NCI-H2196 treated with DMSO at 0.1 percent for 48 hours (cell line): Measurements from ENCODE around the gene UCN.
A peak's percentile ranks its signal among the peaks of the same experiment; 100 is the strongest.
"Not testable (repeated sequence)": the region's sequence is repeated elsewhere in the genome, so short reads cannot be mapped to it uniquely, and the experiment has no call there.

Experiments used
- DNase-seq: peaks from one replicate; lab custom pipeline; 2025; ENCODE audit not compliant: unreplicated experiment; lab: John Stamatoyannopoulos, UW

Gene UCN

DNA sequence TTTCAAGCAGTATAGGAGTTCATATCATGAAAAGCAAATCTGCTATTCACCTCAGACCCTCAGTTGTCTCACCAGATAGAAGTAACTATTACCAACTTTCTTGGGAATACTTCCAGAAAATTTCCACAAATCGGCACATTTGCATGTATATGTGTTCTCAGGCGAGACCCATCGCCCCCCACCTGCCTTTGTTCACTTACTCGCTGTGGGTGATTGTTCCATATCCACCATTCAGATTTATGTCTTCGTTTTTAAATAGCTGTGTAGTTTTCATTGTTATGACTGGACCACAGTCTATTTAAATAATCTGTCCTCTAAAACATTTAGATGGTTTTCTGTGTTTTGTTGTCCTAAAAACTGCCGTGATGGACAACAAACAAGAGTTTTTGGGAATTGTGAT, 22.8 kb downstream of the UCN start:
- no peak for DNase-seq

- DNase-seq = no peak
Measured at GRCh38 chr2:27284996-27285395, 23.2 kb downstream of the UCN start.

DNA sequence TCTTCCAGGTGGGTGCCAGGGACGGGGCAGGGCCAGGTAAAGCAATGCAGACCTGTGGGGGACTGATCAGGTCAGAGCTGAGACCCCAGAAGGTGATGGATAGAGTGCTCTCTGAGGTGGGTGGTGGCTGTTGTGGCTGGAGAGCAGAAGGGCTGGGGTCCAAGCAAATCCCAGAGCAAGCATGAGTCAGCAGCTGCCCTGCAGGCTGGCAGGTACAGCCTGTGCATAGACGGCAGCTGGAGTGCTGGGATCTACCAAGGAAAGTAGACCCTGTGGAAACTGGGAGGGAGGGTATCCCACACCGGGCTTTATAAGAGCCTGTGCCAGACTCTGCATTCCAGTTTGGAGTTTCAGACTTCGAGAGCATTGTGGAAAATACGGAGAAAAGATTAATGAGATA, 25.4 kb downstream of the UCN start:
- DNase-seq = no peak

- no peak for DNase-seq
Measured at GRCh38 chr2:27281855-27282559, 26.2 kb downstream of the UCN start, which contains the start of gene TRIM54. TSS of gene TRIM54 (plus strand) at chr2:27282429. CDS start at chr2:27282732, 303 bp downstream.

DNA sequence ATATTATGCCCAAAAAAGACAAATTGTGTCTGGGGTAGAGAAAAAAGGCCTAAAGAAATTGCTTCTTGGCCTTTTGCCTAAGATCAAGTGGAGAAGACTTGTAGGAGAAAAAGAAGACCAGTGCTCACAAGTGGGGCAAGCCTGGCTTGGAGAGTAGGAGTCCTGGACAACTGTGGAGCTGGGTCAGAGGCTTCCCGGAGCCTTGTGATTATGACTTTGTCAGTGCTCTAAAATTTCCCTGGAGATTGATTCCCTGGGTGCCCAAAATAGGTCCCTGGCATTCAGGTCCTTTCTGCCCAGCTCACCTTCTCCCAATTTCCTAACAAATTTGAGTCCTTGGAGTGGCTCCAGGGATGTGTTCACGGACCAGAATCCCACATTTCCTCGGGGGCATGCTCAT, 26.8 kb downstream of the UCN start:
- DNase-seq = no peak

DNA sequence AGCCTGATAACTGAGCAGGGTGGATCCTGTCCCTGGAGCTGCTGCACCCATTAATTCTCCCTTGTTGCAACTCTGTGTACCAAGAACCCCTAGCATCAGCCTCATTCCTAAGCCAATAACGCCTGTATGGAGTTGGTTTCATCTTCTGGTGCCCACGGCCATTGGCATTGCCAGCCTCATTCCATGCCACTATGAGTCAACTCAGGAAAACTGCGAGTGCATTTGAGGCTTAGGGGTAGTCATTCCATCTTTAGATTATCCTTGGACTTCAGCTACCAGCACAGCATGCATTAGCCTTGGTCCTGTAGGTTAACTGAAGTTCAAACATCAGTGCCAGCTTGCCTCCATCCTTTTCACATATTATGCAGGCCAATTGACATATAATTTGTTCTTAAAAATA, 27.4 kb downstream of the UCN start:
- no peak for DNase-seq

- no peak for DNase-seq
Measured at GRCh38 chr2:27278010-27278409, 30.2 kb downstream of the UCN start.

DNA sequence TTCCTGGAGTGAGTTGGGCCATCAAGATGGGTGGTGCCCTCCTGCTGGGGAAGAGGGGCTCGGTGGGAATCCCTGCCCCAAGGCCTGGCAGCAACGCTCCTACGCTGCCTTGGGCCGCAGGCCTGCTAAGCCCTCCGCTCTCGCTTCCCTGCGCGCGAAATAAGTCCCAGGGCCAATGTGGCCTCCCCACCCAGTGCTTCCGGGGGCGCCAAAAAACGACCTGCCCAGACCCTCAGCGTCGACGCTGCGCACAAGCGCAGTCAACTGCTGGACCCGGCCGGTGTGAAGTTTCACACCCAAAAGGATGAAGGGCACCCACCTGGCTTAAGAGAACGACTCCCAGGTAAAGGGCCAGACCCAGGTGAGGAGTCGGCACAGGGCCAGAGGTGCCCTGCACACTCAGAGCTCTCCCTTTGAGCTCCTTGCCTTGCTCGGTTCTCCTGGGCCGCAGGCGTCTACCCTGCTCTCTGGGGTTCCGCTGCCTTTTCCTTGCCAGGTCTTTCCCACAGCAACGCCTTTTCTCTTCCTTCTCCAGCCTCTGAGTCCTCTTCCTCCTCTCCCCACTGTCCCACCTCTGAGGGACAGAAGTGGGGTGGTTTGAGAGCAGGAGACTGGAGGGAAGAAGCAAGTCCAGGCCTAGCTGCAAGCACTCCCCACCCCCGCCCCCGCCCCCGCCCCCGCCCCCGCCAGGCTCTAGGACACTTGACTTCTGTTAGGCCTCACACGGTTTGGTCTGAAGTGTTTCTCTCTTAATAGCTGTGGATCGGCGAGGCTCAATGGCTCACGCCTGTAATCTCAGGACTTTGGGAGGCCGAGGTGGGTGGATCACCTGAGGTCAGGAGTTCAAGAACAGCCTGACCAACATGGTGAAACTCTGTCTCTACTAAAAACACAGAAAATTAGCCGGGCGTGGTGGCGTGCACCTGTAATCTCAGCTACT, 32.8 kb downstream of the UCN start, which contains the start of gene DNAJC5G:
TSS of gene DNAJC5G (plus strand) at position 223 of the 940 bp plus-strand sequence. CDS start 1,296 bp downstream, outside the sequence.
- DNase-seq = no peak

DNA sequence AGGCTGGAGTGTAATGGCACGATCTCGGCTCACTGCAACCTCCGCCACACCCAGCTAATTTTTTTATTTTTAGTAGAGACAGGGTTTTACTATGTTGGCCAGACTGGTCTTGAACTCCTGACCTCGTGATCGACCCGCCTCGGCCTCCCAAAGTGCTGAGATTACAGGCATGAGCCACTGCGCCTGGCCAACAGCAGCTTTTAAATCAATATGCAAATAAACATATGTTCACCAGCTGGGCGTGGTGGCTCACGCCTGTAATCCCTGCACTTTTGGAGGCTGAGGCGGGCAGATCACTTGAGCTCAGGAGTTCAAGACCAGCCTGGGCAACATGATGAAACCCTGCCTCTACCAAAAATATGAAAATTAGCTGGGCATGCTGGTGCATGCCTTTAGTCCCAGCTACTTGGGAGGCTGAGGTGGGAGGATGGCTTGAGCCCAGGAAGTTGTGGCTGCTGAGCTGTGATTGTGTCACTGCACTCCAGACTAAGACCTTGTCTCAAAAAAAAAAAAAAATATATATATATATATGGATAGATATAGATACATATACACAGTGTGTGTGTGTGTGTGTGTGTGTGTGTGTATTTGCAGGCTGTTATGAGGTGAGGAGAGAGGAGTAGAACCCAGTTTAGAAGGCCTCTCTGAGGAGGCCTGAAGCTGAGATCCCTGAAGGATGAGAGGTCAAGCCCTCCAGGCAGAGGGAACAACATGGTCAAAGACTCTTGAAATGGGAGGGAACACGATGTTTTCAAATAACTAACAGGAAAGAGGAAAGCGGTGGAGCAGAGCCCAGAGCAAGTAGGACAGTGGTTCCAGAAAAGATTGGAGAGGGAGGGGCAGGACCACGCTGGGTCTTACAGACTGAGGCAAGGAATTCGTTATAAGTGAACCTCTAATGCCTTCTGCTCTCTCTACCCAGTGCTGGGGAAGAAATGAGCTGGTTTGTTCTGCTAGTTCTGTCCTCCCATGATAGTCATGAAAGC, 35.4 kb downstream of the UCN start:
- not testable (repeated sequence) for DNase-seq

- no peak for DNase-seq
Measured at GRCh38 chr2:27271631-27272340, 36.5 kb downstream of the UCN start.

GRCh38 chr2:27270670-27271069, 37.6 kb downstream of the UCN start:
- no peak for DNase-seq

DNA sequence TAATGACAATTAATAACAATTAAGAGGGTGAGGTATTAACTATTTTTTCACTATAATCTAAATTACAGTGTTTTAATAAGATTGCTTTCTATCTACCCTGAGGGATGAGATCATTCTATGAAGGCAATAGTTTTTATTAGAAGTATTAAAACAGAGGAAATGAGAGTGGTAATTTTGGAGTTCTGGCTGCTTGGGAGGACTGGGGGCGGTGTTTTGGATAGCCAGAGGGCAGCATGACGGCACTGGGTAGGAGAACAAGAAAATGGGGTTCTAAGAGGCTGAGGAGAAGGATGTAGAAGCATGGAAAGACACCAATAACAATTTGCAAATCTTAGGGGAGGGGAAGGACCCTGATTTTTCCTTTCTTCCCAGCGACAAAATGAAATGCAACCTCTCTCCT, 38.1 kb downstream of the UCN start:
- DNase-seq = no peak

DNA sequence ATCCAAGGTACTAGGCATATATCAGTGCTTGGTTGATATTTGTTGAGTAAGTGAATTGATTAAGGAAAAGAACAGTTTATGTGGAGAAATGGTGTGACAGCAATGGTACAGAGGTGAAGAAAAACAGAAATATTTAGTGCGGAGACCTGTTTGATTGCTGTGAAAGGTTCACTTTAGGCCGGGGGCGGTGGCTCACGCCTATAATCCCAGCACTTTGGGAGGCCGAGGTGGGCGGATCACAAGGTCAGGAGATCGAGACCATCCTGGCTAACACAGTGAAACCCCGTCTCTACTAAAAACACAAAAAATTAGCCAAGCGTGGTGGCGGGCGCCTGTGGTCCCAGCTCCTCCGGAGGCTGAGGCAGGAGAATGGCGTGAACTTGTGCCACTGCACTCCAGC, 39.9 kb downstream of the UCN start:
- not testable (repeated sequence) for DNase-seq

- no peak for DNase-seq
Measured at GRCh38 chr2:27265536-27265870, 42.7 kb downstream of the UCN start.

DNA sequence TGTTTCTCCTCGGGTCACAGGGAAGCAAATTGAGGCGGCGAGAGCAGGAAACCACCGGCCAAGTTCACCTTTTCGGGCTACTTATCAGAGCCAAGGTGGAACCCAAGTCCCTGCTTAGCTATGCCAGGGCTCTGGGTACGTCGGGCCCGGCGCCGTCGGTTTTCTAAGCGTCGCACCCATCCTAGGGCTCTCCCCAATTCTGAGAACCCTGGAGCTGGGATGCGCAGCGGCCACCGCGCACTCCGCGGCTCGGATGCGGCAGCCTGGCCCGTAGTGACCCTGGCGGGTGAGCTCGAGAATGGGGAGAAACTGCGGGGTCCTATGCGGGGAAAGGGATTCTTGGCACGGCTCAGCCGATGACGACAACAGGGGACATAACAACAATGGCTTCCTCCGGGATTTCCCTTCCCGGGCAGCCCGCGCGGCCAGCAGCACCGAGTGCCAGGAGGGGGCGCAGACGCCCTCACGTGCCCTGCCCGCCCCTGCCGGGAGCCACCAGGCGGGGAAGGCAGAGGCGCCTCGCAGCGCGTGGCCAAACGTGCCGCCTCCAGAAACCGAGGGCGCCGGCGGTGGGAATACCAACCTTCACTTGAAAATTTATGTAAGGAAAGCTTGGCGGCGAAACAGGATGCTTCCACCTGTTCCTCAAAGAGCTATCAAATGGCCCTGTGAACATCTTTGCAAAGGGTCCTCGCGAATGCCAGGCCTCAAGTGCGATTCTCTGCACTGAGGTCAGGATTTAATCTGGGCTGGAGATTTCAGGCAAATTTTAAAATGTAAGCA, 43.3 kb downstream of the UCN start:
- peak; percentile 56 for DNase-seq

GRCh38 chr2:27264253-27264752, 43.9 kb downstream of the UCN start:
- no peak for DNase-seq

DNA sequence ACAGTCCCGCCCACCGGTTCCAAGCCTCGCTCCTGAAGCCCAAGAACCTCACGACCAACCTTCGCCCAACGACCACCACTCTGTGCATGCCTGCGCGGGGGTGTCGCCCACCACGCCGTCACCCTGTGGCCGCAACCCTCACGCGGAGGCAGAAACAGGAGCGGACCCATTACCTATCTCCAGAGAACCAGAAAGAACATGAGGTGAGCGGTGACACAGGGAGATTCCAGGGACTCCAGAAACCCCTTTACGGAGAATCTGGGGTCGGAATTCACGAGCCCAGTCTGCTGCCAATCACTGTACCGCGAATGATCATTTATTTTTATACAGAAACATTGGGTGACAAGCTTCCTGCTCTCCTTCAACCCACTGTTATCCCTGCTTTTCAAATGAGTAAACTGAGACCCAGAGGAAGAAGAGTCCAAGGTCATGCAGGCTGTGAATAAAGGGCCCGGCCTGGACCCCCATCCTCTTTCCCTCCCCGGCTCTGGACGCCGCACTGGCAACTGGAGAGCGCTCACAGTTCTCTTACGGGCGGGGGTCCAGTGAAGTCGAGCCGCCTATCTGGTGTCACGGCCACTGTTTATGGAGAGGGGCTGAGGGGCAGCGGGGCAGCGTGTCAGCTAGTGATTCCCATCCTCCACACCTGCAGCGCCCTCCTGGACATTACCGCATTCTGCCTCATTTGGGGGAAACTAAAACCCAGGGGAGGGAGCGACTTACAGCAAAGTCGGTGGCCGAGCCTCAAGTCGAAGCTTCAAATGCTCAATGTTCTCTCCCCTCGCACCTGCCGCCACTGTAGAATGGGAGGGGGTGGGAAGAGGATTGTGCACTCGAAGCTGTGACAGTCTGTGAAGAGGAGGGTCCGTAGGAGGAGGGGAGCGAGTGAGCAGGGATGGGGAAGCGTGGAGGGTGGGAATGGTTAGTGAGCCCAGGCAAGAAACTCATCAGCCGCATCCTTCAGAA, 44.7 kb downstream of the UCN start:
- no peak for DNase-seq
